OCI-LY1 (cell line): ENCODE results near the gene XRRA1.

Source experiments
- EZH2 ChIP-seq: fragments of 200-600 bp; sonication (generic), shearing (Covaris generic); IDR thresholded peaks from 2 replicates; pipeline ENCODE4 v1.8.0; 2017; ENCODE audit warnings: borderline replicate concordance, mixed run types, mild to moderate bottlenecking, antibody characterized with exemption, low read length, moderate library complexity, mixed read lengths
- TF ChIP-seq, protein P1 (sequence below): fragments of 200-600 bp; sonication (generic), shearing (Covaris generic); IDR thresholded peaks from 2 replicates; pipeline ENCODE4 v1.5.1; 2017; ENCODE audit warnings: mild to moderate bottlenecking, antibody characterized with exemption, low read length, moderate library complexity, mixed read lengths

- TF ChIP-seq, protein P1, sequence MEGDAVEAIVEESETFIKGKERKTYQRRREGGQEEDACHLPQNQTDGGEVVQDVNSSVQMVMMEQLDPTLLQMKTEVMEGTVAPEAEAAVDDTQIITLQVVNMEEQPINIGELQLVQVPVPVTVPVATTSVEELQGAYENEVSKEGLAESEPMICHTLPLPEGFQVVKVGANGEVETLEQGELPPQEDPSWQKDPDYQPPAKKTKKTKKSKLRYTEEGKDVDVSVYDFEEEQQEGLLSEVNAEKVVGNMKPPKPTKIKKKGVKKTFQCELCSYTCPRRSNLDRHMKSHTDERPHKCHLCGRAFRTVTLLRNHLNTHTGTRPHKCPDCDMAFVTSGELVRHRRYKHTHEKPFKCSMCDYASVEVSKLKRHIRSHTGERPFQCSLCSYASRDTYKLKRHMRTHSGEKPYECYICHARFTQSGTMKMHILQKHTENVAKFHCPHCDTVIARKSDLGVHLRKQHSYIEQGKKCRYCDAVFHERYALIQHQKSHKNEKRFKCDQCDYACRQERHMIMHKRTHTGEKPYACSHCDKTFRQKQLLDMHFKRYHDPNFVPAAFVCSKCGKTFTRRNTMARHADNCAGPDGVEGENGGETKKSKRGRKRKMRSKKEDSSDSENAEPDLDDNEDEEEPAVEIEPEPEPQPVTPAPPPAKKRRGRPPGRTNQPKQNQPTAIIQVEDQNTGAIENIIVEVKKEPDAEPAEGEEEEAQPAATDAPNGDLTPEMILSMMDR: no peak
- TF ChIP-seq EZH2: no peak
Observed at GRCh38 chr11:74822170-74822569, 126.7 kb downstream of the XRRA1 start.
